ENCODE data around the gene SLC37A1.

- TF ChIP-seq POLR2A (IDR thresholded peaks at IDR 0.05; ENCODE audit: low read length) (no peak), GATA1 (IDR thresholded peaks at IDR 0.05; ENCODE audit: low read depth, low read length) (no peak)
Observed at GRCh38 chr21:42584296-42584641, 70.6 kb downstream of the SLC37A1 start.

All from erythroblast (primary cell).